DMS53 treated with DMSO at 0.1 percent for 48 hours (cell line): ENCODE measurements around the gene MRPL17.
"Not testable (repeated sequence)": the region's sequence is repeated elsewhere in the genome, so short reads cannot be mapped to it uniquely, and the experiment has no call there.

Experiments used
- DNase-seq: peaks from one replicate; lab custom pipeline; 2025; ENCODE audit not compliant: unreplicated experiment; lab: John Stamatoyannopoulos, UW

Gene MRPL17

DNA sequence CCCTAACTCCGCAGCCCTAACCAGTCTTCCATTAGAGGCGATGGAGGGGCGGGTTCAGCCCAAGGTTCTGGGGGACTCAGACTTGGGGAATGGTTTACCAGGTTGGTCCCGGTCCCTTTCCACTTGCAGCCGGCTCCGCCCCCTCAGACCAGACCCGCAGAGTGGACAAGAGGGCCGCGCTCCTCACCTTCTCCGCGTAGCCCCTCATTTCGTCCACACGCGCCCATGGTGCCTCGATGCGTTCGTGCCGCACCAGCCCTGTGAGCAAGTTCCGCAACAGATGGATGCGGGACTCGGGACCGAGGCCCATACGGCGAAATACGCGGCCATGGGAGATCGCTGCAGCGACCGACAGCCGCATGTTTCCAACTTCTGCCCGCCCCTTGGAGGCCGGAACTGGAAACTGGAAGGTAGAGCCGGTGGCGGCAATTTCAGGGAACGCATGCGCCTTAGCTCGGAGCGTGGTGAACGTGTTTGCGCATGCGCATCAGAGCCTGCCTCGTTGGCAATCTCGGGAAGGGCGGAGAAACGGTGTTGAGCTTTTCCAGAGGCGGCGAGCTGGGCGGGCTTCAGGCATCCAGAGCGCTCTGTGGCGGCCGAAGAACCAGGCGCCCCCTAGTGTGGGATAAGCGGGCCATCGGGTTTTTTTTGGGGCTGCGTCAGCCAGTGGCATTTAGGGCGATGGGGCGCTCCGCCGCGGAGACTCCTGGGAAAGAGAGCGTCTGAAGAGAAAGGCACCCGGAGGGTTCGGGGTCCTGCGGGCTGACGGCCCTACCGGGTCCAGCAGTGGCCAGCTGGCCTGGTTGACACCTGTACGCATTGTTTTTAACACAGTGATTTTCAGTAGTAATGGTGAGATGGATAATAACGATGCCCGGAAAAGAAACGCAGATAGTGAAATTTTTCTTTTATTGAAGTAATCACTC lies at the start of gene MRPL17:
MRPL17 (minus strand) TSS at position 405 of the 926 bp plus-strand sequence; CDS start at position 361, 44 bp downstream.
- peak; percentile 99 for DNase-seq

DNA sequence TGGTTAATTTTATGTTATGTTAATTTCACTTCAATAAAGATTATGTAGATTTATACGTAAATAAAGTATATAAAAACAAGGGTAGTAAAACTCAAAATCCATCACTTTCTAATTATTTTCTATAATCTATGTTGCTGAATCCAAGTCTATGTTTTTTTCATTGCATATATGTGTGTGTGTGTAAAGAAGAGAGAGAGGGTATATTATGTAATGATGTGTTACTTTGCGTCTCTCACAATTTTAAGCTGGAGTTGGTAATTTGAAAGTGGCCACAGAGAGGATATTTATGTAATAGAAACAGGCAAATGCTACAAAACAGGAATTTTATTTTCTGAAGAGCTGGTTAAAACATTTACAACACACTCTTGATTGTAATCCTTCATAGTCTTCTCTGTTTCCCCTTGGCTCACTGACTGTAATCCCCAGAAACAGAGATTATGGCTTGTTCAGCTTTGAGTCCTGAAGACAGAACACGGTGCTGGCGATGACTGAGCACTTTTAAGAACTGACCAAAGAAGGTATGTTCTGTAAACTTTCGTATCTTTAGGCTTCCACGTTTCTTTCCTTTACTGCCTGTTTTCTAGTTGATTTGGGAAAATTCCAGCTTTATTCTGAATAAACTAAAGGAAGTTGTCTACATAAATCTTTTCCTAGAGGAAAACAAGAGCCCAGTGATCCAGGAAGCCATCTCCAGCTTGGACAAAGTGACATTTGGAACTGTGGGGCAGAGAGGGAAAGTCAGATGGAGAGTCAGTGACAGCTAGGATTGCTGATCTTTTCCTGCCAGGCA lies 45.0 kb upstream of the MRPL17 start:
- DNase-seq, result no peak

DNA sequence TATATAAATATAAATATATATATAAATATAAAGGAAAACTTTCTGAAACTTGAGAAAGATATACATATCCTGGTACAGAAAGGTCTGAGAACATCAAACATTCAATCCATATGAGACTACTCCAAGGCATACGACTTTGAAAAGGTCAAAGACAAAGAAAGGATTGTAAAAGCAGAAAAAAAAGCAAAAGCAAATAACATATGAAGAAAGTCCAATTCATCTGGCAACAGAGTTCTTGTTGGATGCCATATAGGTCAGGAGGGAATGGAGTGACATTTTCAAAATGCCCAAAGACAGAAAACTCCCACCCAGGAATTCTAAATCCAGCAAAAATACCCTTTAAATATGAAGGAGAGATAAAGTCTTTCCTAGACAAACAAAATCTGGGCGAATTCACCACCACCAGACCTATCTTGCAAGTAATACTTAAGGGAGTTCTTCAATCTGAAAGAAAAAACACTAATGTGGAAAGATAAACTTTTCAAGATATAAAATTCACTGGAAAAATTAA lies 42.3 kb upstream of the MRPL17 start:
- DNase-seq, result no peak

DNA sequence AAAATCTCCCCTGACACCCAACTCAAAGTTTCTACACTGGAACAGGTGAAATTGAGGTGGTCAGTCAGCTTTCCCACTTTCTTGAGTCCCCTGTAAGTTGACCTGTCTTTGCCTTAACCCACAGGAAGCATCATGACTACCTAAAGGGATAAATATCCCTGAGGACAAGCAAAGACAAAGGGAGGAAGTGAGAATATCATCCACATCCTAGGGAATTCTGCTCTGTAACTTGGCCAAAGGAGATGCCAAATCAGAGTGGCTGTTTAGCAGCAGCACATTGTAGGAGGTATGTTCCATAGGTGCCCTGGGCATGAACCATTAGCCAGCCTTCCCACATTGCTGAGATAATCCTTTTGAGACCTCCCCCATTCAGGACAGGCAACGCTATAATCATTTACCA lies 40.9 kb upstream of the MRPL17 start:
- DNase-seq, result no peak

DNA sequence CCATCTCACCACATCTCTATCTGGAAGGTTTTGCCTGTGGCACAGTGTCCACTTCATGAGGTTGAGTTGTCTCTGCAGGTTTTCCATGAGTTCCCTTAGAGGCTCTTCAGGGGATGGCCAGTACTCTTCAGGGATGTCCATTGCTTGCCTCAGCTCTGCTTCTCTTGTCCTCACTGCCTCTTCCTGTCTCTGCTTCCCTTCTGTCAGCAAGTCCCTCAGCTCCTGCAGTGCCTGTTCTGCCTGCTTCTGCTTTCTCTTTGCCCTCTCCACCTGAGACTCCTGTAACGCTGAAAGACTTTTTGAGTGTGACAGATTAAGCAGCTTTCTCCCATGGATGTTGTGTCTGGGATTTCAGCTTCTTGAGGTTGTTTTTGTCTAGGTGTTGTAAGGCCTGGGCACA lies 38.2 kb upstream of the MRPL17 start:
- DNase-seq, result no peak

DNA sequence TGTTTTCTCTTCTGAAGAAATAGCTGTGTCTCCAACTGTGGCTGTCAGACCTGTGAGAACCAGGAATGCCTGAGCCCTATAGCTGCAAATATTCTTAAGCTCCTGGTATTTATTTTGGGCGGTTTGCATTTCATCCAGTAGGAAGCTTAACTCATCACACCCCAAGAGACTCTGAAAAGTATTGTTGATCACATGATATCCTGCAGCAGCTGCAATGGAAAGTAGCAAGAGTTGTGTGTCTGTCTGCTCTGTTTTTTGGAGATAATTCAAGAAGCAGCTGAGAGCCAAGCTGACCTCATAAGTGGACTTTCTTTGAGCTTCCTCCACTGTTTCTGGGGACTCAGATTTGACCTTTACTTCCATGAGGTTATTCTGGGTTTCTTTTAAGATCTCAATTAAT lies 36.4 kb upstream of the MRPL17 start:
- no peak for DNase-seq

GRCh38 chr11:6717426-6717825 lies 34.3 kb upstream of the MRPL17 start:
- no peak for DNase-seq

DNA sequence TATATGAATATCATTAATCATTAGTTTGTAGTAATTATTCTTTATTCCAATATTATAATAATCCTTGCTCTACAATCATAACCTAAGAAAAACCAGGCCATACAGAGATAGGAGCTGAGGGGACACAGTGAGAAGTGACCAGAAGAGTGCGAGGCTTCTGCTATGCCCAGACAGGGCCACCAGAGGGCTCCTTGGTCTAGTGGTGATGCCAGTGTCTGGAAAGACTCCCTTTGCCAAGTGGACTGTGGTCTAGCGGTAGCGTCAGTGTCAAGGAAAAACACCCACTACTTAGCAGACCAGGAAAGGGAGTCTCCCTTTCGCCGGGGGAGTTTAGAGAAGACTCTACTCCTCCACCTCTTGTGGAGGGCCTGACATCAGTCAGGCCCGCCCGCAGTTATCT lies 28.4 kb upstream of the MRPL17 start:
- not testable (repeated sequence) for DNase-seq

DNA sequence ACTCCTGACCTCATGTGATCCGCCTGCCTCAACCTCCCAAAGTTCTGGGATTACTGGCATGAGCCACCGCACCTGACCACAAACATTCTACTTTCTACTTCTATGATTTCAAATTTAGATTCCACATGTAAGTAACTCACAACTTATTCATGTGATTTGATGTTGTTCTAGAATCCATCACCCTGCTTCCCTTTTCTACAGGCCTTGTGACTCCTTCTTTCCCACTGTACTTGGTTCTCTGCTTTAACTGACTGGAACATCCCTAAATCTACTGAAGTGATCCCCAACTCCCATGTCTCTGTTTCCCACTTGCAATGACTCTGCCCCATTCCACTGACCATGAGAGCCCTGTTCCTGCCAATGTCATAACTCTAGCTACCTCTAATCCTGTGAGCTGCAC lies 25.7 kb upstream of the MRPL17 start:
- no peak for DNase-seq

GRCh38 chr11:6705905-6706535 lies 22.9 kb upstream of the MRPL17 start:
- DNase-seq, result peak; percentile 41

DNA sequence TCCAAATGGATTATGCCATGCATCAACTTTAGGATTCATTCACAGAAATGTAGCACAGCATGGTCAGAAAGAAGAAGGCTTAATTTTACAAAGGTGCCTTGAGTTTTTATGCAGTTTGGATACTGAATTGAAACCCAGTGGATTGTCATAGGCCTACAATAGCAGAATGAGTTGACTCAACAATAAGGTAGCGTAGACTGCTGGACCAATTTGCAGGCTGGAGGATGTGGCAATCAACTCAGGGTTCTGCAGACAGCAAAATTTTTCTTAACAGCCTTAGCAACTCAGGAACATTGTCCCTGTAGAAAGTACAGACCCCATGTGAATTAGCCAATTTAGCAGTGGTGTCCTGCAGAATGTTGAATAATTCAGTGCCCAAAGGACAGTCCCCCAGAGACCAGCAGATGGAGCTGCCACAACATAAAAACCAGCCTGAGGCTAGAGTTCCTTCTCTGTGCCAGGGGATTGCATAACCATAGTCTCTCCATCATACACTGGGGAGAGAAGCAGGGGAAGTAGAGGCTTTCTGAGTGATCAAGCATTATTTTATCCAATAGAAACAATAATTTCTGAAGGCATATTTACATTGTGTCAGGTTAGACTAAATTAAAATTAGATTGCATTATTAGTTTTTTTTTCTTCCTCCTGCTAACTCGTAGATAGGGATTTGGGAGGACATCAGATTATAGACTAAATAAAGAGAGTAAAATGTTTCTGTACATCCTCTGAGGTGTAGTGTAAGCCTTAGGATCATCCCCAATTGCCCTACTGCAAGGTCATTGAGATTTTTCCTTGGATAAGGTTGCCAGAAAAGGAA lies 20.3 kb upstream of the MRPL17 start:
- peak; percentile 57 for DNase-seq

DNA sequence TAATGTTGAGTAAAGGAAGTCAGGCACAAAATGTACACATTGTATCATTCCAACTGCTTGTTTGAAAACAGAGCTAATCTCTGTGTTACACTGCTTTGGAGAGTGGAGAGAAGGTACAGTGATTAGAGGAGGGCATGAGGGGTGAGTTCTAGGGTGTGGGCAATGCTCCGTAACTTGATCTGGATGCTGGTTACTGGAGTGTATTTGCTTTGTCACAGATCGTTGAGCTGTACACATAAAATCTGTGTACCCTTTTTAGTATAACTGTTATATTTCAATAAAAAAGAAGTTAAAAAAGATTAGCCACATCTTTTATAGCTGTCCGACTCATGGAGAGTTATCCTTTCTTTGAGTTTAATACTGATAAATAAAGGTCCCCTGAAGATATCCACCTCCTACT lies 18.8 kb upstream of the MRPL17 start:
- DNase-seq, result peak; percentile 43

DNA sequence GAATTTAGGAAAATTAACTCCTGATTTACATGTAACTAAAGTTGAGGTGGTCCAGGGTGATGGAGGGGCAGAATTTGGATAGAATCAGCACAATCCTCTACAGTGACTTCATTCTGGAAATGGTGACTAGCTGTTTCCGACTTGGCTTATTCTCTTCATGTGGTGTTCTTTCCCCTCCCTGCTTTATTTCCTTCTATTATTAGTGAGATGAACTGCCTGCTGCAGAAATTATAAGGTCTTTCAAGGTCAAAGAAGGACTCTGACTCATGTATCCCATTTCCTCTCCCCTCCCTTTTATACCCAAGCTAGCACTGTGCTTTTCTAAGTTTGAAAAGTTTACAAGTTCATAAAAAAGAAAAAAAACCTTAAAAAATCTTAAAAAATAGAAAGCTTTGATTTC lies 12.2 kb upstream of the MRPL17 start:
- DNase-seq, result no peak

DNA sequence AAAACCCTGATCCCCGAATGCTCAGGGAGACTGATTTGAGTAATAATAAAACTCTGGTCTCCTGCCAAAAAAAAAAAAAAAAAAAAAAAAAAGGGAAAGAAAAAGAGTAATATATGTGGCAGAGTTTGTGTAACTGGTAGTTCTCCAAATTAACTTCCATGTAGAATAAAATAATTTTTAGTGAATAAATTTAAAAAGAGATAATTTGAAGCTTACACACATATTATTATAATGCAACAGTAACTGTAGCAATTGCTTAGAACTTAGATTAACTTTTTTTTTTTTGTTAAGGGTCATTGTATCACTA lies 11.0 kb upstream of the MRPL17 start:
- DNase-seq, result no peak

DNA sequence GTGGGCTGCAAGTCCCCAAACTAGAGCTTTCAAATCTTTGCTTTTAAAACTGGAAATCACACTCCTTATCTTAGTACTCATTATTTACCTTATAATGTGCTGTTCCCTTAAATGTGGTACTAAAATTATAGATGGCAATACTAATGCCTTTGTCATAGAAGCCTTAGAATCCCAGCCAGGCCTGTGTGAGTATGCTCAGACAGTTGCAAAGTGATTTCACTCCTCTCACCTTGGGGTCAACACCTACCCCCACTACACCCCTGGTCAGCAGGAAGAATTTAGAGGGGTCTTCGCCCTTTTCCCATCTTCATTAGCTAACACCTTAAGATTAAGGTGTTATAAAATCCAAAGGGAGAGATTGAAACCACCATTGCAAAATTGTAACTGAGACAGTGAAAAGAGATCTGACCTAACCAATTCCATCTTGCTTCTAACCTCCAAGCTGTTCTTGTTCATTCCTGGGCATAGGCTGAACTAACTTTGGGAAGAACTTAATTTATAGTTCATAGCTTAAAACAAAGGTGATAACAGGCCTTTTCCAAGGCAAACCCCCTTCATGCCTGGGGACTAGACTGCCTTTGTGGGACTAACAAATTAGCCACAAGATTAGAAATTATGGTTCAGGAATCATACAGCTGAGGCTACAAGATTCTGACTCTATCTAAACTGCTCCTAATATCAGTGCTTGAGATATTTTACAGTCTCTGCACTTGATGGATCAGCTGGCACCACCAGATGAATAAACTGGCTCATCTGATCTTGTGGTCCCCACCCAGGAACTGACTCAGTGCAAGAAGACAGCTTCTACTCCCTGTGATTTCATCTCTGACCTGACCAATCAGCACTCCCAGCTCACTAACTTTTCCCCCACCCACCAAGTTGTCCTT lies 10.4 kb upstream of the MRPL17 start:
- no peak for DNase-seq

- DNase-seq, result no peak
Observed at GRCh38 chr11:6692128-6692527, 9.0 kb upstream of the MRPL17 start.

- DNase-seq, result not testable (repeated sequence)
Observed at GRCh38 chr11:6690431-6691132, 7.4 kb upstream of the MRPL17 start.

DNA sequence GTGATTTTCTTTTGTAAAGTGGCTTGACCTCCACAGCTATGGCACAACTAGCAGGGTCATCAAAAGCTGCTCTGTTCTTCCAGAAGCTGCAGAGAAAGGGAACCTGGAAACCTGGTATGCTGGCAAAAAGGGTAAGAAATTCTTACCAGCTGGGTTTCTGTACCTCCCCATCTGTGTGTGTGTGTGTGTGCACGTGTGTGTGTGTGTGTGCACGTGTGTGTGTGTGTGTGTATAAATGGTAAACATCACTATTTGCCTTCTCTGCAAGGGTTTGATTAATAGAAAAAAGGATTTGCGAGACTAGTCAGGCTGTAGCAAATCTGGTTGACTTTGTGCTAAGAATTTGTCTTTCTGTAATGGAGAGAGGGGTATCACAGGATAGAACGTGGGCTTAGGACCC lies 4.7 kb upstream of the MRPL17 start:
- DNase-seq, result no peak

GRCh38 chr11:6686006-6686405 lies 2.9 kb upstream of the MRPL17 start:
- DNase-seq, result no peak
